Measurements from ENCODE around the gene ANKRD44.

ANKRD44 gene

DNA sequence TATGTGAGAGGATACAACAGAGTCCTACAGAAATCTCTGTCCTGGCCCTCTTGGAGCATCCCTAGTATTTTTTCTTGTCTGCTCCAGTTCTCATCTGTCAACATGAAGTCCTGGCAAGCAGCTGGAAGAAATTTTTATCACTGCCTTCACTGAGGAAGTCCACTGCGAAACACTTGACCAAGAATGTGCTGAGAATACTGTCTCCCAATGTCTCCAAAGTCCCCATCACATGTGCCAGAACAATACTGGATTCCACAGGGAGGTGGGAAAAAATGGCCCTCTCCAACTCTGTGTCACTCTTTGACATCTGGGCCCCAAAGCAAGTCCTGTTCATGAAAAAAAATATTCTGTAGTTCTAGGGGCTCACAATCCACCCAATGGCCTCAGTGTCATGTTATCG is 351.3 kb downstream of the ANKRD44 start:
- TF ChIP-seq, protein P1, sequence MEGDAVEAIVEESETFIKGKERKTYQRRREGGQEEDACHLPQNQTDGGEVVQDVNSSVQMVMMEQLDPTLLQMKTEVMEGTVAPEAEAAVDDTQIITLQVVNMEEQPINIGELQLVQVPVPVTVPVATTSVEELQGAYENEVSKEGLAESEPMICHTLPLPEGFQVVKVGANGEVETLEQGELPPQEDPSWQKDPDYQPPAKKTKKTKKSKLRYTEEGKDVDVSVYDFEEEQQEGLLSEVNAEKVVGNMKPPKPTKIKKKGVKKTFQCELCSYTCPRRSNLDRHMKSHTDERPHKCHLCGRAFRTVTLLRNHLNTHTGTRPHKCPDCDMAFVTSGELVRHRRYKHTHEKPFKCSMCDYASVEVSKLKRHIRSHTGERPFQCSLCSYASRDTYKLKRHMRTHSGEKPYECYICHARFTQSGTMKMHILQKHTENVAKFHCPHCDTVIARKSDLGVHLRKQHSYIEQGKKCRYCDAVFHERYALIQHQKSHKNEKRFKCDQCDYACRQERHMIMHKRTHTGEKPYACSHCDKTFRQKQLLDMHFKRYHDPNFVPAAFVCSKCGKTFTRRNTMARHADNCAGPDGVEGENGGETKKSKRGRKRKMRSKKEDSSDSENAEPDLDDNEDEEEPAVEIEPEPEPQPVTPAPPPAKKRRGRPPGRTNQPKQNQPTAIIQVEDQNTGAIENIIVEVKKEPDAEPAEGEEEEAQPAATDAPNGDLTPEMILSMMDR (IDR thresholded peaks at IDR 0.05; ENCODE audit: low read depth, low read length), result no peak
- H3K4me3 ChIP-seq (ENCODE audit: low read depth, low read length), result no peak overlapping the region

DNA sequence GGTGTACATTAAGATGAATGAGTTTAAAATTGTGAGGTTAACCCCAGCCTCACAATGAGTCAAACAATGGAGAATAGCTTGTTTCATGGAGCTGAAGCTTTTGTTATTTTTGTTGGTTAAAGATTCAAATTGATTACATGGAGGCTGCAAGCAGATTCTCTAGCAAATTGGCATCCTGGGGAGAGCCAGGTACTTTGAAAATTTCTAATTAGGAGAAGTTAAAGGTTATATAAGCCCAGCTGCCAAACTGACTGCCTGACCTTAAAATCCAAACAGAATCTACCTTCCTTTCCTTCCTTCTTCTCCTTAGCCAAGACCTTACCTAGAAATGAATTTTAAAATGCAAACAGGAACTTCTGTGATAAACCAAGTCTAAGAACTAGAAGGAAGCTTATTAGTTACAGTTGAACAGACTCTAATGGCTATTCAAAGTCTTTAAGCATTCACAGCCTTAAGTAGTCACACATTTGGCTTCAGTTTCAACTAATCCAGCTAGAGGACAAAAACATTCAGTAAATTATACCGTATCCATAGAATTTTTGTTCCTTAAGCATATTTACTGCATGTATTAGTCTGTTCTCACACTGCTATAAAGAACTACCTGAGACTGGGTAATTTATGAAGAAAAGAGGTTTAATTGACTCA is 352.6 kb downstream of the ANKRD44 start:
- no peak overlapping the region for H3K4me3 ChIP-seq (ENCODE audit: low read depth, low read length)
- TF ChIP-seq, protein P1 (IDR thresholded peaks at IDR 0.05; ENCODE audit: low read depth, low read length), result no peak

DNA sequence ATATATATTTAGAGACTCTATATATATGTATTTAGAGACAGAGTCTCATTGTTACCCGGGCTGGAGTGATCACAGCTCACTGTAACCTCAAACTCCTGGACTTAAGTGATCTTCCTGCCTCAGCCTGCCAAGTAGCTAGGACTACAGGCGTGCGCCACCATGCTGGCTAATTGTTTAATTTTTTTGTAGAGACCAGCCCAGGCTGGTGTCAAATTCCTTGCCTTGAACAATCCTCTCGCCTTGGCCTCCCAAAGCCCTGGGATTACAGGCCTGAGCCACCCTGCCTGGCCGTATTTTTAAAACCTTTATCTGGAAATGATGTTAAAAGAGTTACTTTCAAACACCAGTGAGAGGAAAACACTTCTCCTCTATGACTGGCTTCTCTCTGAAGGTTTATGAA is 353.1 kb downstream of the ANKRD44 start:
- TF ChIP-seq, protein P1 (IDR thresholded peaks at IDR 0.05; ENCODE audit: low read depth, low read length), result no peak
- no peak overlapping the region for H3K4me3 ChIP-seq (ENCODE audit: low read depth, low read length)

DNA sequence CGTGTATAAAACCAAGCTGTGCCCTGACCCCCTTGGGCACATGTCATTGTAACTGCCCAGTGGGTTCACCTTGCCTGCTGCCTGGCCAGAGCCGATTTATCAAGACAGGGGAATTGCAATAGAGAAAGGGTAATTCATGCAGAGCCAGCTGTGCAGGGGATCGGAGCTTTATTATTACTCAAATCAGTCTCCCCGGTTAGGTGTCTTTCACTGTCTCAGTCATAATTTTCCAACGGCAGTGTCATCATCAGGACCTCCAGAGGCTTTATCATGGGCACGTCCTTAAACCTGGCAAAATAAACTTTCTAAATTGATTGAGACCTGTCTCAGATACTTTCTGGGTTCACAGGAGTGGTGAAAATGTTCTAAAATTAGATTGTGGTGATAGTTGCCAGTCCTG is 354.5 kb downstream of the ANKRD44 start:
- TF ChIP-seq, protein P1 (IDR thresholded peaks at IDR 0.05; ENCODE audit: low read depth, low read length), result no peak
- no peak overlapping the region for H3K4me3 ChIP-seq (ENCODE audit: low read depth, low read length)

DNA sequence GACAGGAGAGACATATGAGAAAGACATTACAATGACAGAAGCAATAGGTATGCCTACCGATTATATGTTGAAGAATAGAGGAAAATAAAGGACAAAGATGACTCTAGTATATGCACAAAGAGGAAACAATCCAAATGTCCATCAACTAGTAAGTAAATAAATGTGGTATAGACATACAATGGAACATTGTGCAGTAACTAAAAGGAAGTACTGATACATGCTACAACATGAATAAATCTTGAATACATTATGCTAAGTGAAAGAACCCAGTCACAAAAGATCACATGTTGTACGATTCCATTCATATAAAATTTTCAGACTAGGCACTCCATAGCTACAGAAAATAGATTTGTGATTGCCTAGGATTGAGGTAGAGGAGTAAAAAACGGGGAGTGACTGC is 355.5 kb downstream of the ANKRD44 start:
- H3K4me3 ChIP-seq (ENCODE audit: low read depth, low read length), result no peak overlapping the region
- TF ChIP-seq, protein P1 (IDR thresholded peaks at IDR 0.05; ENCODE audit: low read depth, low read length), result no peak

DNA sequence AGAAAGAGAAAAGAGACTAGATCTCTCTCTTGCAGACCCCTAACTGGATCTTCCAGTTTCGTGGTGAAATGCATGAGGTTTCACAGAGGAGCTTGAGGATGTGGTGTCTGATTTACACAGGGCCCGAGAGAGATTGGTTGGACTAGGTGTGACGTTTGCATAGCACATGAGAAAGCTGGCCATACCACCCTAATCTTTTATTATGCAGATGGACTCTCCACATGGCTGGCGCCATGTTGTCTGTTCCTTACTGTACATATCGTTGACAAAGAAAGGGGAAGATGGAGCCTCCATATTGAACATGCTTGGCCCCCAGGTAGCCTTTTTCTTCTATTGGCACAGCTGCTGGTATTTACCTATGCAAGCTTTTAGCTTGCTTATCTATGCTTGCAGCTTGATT is 356.6 kb downstream of the ANKRD44 start:
- TF ChIP-seq, protein P1 (IDR thresholded peaks at IDR 0.05; ENCODE audit: low read depth, low read length), result no peak

DNA sequence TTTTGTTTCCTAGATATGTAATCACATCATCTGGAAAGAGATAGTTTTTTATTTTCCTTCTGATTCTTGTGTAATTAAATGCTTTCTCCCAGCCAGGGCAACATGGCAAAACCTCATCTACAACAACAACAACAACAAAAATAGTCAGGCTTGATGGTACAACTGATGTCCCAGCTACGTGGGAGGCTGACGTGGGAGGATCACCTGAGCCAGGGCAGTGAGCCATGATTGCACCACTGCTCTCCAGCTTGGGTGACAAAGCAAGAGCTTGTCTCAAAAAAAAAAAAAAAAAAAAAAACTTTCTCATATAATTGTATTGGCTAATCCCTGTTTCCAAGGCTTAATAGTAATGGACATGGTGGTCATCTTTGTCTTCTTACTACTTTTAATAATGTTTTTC is 357.6 kb downstream of the ANKRD44 start:
- no peak overlapping the region for H3K4me3 ChIP-seq (ENCODE audit: low read depth, low read length)
- TF ChIP-seq, protein P1 (IDR thresholded peaks at IDR 0.05; ENCODE audit: low read depth, low read length), result no peak

More for the DNA sequence above, 356.6 kb downstream of the ANKRD44 start:
- H3K4me3 ChIP-seq (ENCODE audit: low read depth, low read length), result no peak overlapping the region
